DND-41 (cell line): ENCODE results near the gene EP400.

ENCODE experiments used
- ATAC-seq: fragments of 200-7000 bp; cut with Tn5 transposase; 3 replicates; pipeline ENCODE4 v1.9.1; 2021; ENCODE audit warnings: low read depth; ENCODE audit not compliant: insufficient read depth
- DNase-seq: peaks from one replicate; pipeline ENCODE4 v3.0.0-alpha.2; 2020
- H2AFZ ChIP-seq: 2 replicates; pipeline ENCODE4 v1.6.0; 2012; ENCODE audit warnings: low read depth, low read length
- H3K27ac ChIP-seq: 2 replicates; pipeline ENCODE4 v1.5.1; 2012; ENCODE audit warnings: low read length, inconsistent platforms
- H3K27me3 ChIP-seq: fragments of 200-600 bp; sonication (generic); 2 replicates; pipeline ENCODE4 v1.6.0; 2012; ENCODE audit warnings: low read length, mild to moderate bottlenecking, inconsistent platforms; ENCODE audit not compliant: insufficient read depth, poor library complexity
- H3K36me3 ChIP-seq: 2 replicates; pipeline ENCODE4 v1.5.1; 2012; ENCODE audit warnings: low read length, inconsistent platforms; ENCODE audit not compliant: insufficient read depth
- H3K4me1 ChIP-seq: 2 replicates; pipeline ENCODE4 v1.5.1; 2012; ENCODE audit warnings: mild to moderate bottlenecking, low read length; ENCODE audit not compliant: insufficient read depth
- H3K4me2 ChIP-seq: 2 replicates; pipeline ENCODE4 v1.6.0; 2012; ENCODE audit warnings: mild to moderate bottlenecking, moderate library complexity, low read length, inconsistent platforms; ENCODE audit not compliant: insufficient read depth
- H3K4me3 ChIP-seq, 2 experiments: fragments of 200-600 bp in 1 of 2; shearing (Covaris generic) in 1 of 2; 2 replicates each; pipeline ENCODE4 v1.5.1; 2012 to 2016; ENCODE audit warnings: inconsistent platforms in 2 of 2, low read length in 2 of 2, mild to moderate bottlenecking in 2 of 2, low read depth in 1 of 2, moderate library complexity in 1 of 2
- H3K79me2 ChIP-seq: 2 replicates; pipeline ENCODE4 v1.6.0; 2012; ENCODE audit warnings: low read length, inconsistent platforms; ENCODE audit not compliant: insufficient read depth
- H3K9ac ChIP-seq: 2 replicates; pipeline ENCODE4 v1.6.0; 2012; ENCODE audit warnings: low read depth, mild to moderate bottlenecking, inconsistent platforms, low read length, moderate library complexity
- H3K9me3 ChIP-seq: 2 replicates; pipeline ENCODE4 v1.5.1; 2012; ENCODE audit warnings: low read length, moderate library complexity, mild to moderate bottlenecking, inconsistent platforms; ENCODE audit not compliant: insufficient read depth, severe bottlenecking
- H4K20me1 ChIP-seq: 2 replicates; pipeline ENCODE4 v1.6.0; 2012; ENCODE audit warnings: low read length; ENCODE audit not compliant: insufficient read depth
- CTCF ChIP-seq: IDR thresholded peaks from 2 replicates; pipeline ENCODE4 v1.5.1; 2012; ENCODE audit warnings: borderline replicate concordance, low read length, moderate library complexity, mild to moderate bottlenecking; ENCODE audit not compliant: poor library complexity, severe bottlenecking; ENCODE audit errors: extremely low read depth
- EZH2 ChIP-seq: IDR thresholded peaks from 3 replicates; pipeline ENCODE4 v1.6.1; 2012; ENCODE audit warnings: borderline replicate concordance, low read depth, mild to moderate bottlenecking, moderate library complexity, low read length, inconsistent platforms; ENCODE audit not compliant: severe bottlenecking

Gene EP400

DNA sequence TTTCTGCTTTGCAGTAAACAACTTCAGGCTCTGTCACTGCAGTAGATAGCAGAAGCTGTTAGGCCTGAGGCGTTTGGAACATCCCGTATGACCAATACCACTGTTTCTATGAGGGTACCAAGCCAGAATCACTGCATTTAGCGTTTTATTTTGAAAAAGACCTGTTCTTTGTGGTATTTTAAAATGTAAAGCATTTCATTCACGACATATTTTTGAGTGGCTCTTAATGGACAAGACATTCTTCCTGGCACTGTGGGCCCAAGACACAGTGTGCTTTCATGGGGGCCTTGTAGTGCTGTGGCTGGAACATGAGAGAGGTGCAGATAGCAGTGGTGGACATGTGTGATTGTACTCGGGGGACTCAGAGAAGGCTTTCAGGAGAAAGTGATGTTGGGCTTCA is 107.9 kb downstream of the EP400 start:
- no peak overlapping the region for H3K27ac ChIP-seq
- H3K9me3 ChIP-seq: no peaks in the 10 kb centered on the region
- no peaks in the 10 kb centered on the region for H3K27me3 ChIP-seq
- no peak overlapping the region for H3K9ac ChIP-seq
- no peak for TF ChIP-seq EZH2
- peaks cover 17% of the 10 kb centered on the region for H3K4me1 ChIP-seq
- no peak overlapping the region for H2AFZ ChIP-seq
- ATAC-seq: no peak
- DNase-seq: no peak
- no peaks in the 10 kb centered on the region for H3K79me2 ChIP-seq
- H3K36me3 ChIP-seq: peaks cover 91% of the 10 kb centered on the region
- H3K4me3 ChIP-seq: no peak overlapping the region
- no peak overlapping the region for H3K4me2 ChIP-seq
- no peaks in the 10 kb centered on the region for H4K20me1 ChIP-seq

DNA sequence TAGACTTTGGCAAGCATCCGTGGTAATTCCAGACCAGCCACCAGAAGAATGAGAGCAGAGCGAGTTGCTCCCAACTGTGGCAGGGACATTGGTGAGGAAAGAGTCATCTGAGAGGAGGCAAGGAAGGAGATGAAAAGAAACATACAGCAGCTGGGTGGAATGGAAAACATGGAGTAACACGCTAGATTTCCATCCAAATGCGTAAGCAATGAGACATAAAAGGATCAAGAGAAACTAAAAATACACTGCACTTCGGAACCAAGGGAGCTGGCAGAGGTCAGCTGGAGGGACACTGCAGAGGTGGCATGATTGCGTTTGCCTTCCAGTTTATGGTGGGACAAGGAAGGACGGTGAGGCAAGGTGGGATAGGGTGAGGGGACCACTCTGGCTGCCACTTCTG is 111.5 kb downstream of the EP400 start:
- no peak overlapping the region for H3K4me3 ChIP-seq
- no peaks in the 10 kb centered on the region for H4K20me1 ChIP-seq
- no peaks in the 10 kb centered on the region for H3K9me3 ChIP-seq
- no peak overlapping the region for H3K9ac ChIP-seq
- peaks cover 49% of the 10 kb centered on the region for H3K4me1 ChIP-seq
- no peak overlapping the region for H2AFZ ChIP-seq
- TF ChIP-seq EZH2 (no peak), CTCF (no peak)
- peak overlapping the region; percentile 35 for H3K27ac ChIP-seq
- DNase-seq (no peak), ATAC-seq (no peak)
- no peak overlapping the region for H3K4me2 ChIP-seq
- H3K27me3 ChIP-seq: no peaks in the 10 kb centered on the region
- no peaks in the 10 kb centered on the region for H3K79me2 ChIP-seq
- peaks cover 87% of the 10 kb centered on the region for H3K36me3 ChIP-seq

DNA sequence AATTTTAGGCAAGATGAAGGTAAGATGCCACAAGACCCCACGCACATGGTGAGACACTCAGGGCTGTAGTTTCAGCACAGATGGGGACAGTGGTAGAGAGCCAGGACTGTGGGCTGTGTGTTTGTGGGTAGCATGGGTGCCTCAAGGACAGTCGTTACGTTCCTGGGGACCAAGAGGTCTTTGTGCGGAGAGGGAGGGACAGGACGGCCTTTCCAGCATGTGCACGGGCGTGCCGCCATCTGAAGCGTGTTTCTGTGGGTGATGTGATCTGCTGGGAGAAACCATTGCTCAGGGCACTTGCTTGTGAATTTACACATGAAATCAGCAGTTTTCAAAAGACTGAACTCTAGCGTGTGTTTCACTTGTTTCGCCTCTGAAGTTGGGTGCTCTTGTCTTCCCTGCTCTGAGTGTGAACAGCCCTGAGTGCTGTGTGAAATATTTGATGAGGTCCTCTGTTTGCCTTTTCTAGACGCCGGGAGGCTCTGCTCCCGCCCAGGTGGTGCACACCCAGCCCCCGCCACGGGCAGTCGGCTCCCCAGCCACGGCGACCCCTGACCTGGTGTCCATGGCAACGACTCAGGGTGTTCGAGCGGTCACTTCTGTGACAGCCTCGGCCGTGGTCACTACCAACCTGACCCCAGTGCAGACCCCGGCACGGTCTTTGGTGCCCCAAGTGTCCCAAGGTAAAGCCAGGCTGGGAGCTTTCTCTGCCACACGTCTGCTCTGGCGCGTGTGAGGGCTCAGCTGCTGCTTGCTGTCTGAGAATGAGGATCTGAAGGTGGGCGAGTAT is 112.1 kb downstream of the EP400 start:
- H3K9me3 ChIP-seq: no peaks in the 10 kb centered on the region
- H3K4me1 ChIP-seq: peaks cover 55% of the 10 kb centered on the region
- no peak overlapping the region for H3K4me3 ChIP-seq
- H3K36me3 ChIP-seq: peaks cover 84% of the 10 kb centered on the region
- no peak for DNase-seq
- ATAC-seq: no peak
- H3K9ac ChIP-seq: no peak overlapping the region
- no peaks in the 10 kb centered on the region for H3K27me3 ChIP-seq
- no peaks in the 10 kb centered on the region for H4K20me1 ChIP-seq
- TF ChIP-seq EZH2 (no peak), CTCF (no peak)
- no peak overlapping the region for H3K4me2 ChIP-seq
- peak overlapping the region; percentile 41; the same call in 1 of the 2 replicates for H3K27ac ChIP-seq
- no peaks in the 10 kb centered on the region for H3K79me2 ChIP-seq
- no peak overlapping the region for H2AFZ ChIP-seq

- H3K27me3 ChIP-seq: no peaks in the 10 kb centered on the region
- no peak for DNase-seq
- H3K4me2 ChIP-seq: no peak overlapping the region
- H2AFZ ChIP-seq: no peak overlapping the region
- no peak for ATAC-seq
- H4K20me1 ChIP-seq: no peaks in the 10 kb centered on the region
- H3K27ac ChIP-seq: peak overlapping the region; percentile 70; the same call in 1 of the 2 replicates
- peaks cover 62% of the 10 kb centered on the region for H3K4me1 ChIP-seq
- H3K9ac ChIP-seq: no peak overlapping the region
- peaks cover 84% of the 10 kb centered on the region for H3K36me3 ChIP-seq
- TF ChIP-seq CTCF (no peak), EZH2 (no peak)
- no peak overlapping the region for H3K4me3 ChIP-seq
- peaks cover 3% of the 10 kb centered on the region; the same call in 1 of the 2 replicates for H3K79me2 ChIP-seq
- no peaks in the 10 kb centered on the region for H3K9me3 ChIP-seq
Measured at GRCh38 chr12:132062481-132062880, 112.7 kb downstream of the EP400 start.
